Measurements from ENCODE around the gene CCL18.
"Not testable (repeated sequence)": the region's sequence is repeated elsewhere in the genome, so short reads cannot be mapped to it uniquely, and the experiment has no call there.

CCL18 gene, protein sequence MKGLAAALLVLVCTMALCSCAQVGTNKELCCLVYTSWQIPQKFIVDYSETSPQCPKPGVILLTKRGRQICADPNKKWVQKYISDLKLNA

DNA sequence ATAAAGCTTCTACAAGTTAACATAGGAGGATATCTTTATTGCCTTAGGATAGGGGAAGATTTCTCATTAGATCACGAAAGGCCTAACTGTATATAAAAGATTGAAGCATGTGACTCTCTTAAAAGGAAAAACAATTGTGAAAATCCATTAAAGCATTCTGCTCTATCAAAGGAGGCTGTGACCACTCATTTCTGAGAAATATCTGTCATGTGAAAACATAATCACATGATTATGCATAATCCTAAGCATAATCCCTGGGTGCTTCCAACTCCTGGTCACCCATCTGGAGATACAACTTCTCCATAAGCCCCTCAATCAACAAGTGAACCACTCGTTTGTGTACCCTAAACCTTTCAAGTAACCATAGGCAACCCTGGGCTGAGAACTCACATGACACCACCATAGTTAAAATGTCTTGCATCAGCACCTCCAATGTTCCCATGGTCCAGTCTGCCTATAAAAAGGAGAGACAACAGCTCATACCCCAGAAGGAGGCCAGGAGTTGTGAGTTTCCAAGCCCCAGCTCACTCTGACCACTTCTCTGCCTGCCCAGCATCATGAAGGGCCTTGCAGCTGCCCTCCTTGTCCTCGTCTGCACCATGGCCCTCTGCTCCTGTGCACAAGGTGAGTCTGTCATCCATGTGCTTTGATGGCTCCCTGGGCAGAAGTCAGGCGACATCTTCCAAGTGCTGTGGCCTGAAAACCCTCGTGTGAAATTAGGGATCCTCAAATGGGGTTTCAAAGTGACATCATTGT, at the start of gene CCL18:
CCL18 (plus strand) TSS at position 487 of the 756 bp plus-strand sequence; CDS start at position 558, 71 bp downstream.
- no peak for DNase-seq (ENCODE audit: low spot score)

DNA sequence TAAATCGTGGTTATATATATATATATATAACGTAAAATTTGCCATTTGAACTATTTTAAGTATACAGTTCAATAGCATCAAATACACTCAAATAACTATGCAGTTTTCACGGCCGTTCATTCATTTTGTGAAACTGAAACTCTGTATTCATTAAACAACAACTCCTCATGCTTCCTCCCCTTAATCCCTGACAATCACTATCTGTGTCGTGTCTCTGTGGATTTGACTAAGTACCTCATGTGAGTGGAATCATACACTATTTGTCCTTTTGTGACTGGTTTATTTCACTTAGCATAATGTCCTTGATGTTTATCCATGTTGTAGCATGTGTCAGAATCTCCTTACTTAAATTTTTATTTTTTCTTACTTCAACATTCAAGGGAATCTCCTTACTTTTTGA, 49.1 kb upstream of the CCL18 start:
- no peak for DNase-seq (ENCODE audit: low spot score)

DNA sequence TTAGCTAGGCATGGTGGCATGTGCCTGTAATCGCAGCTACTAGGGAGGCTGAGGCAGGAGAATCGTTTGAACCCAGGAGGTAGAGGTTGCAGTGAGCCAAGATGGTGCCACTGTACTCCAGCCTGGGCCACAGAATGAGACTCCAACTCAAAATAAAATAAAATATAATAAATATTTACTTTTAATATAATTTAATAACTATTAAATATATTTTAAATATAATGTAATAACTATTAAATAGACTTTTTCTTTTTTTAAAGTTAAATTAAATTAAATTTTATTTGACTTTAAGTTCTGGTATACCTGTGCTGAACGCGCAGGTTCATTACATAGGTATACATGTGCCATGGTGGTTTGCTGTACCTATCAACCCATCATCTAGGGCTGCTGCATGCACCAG, 48.2 kb upstream of the CCL18 start:
- DNase-seq (ENCODE audit: low spot score), result not testable (repeated sequence)

DNA sequence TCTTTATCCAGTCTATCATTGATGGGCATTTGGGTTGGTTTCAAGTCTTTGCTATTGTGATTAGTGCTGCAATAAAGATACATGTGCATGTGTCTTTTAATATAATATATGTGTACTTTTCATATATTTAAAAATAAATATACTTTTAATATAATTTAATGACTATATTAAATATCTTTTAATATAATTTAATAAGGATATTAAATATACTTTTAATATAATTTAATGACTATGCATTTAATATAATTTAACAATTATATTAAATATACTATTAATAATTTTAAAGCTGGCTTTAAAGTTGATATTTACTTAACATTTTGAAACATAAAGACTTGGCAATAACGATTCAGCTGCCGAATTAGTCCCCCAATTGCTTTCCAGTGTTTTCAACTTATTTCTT, 47.5 kb upstream of the CCL18 start:
- DNase-seq (ENCODE audit: low spot score), result no peak

DNA sequence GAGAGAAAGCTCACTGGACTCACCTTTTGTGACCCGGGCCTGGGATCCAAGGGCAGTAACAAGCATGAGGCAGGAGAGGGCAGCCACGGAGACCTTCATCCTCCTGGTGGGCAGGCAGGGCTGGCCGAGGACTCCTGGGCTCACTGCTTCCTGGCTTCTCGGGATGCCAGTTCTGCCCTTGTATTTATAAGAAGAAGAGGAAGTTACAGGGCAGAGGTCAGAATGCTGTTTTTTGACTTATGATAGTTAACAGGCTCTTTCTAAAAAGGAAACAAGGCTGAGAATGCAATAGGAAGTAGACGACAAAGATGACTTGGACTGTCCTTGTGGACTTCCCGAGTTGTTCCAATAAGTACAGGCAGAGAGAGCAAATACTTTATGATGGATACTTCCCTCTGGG, 46.3 kb upstream of the CCL18 start, which contains the start of gene CCL23:
CCL23 (minus strand) TSS at position 174 of the 400 bp plus-strand sequence; CDS start at position 99, 75 bp downstream.
- peak; percentile 18 for DNase-seq (ENCODE audit: low spot score)

DNA sequence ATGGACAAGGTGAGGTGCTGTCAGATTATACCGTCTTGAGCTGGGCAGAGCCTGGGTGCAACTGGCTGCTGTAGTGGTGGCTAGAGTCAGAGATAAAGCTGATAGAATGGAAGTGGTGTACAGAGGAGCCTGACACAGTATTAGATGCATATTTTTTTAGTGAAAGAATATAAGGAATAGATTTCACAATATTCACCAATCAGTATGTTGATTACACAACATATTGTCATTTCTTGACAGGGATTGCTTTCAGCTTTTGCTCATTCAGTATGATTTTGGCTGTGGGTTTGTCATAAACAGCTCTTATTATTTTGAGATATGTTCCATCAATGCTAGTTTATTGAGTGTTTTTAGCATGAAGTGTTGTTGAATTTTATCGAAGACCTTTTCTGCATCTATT, 44.6 kb upstream of the CCL18 start:
- no peak for DNase-seq (ENCODE audit: low spot score)

DNA sequence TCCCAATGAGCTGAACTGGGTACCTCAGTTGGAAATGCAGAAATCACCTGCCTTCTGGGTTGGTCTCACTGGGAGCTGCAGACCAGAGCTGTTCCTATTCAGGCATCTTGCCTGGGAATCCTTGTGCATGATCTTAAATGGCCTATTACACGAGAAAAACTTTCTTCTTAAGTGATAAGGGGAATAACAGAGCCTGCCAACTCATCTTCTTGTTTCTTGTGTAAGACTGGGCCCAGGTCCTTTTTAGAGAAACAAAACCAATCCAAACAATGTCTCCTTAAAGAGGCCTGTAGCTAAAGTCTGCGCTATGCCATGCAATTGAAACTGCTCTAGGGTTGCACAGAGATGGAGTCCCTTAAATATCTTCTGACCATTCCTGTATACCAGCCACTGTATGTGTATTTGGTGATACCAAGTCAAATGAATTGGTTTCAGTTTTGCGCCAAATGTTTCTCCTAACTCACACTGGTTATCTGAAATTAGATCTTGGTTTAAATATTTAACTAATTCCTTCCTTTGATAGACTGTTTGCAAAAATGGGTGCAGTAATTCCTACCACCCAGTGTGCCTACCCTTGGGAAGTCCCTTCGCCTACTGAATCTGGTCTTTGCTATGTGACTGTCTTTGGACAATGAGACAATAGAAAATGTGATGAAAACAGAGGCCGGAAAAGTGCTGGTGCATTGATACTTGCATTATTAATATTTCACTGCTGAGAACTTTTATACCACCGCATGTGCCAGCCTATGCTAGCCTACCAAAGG, 39.8 kb upstream of the CCL18 start:
- no peak for DNase-seq (ENCODE audit: low spot score)

DNA sequence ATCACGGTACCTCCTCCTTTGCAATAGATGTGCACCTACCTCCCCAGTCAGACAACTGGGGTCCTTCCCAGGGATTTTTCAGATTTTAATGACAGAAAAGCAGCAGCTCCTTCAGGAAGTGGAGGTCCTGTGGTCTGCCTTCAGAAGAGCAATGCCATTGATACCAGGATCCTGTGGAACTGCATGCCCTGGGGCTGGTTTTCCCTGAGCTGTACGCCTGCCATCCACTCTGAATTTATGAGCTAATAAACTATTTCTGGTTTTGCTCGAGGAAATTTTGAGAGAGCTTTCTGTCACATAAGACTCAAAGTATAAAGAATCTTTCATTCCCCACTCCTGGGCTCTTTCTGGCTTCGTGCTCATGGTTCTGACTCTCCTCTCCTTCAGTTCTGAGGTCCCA, 36.3 kb upstream of the CCL18 start:
- DNase-seq (ENCODE audit: low spot score), result no peak

DNA sequence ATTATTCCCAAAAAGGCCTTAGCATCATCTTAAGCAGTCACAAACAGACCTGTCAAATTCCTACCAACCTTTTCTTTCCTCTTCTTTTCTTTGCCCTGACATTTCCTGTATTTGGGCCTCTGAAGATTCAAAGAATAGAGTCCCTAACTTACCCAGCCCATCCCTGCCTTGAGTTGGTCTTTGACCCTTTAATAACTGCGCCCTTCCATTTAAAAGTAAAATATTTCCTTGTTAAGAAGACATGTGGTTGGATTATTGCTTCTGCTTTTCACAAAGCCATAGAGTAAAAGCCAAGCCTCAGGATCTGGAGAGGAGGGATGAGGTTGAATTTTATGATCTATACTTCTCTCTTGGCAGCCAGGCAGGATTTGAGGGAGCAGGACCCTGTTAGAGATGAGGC, 33.1 kb upstream of the CCL18 start:
- no peak for DNase-seq (ENCODE audit: low spot score)

DNA sequence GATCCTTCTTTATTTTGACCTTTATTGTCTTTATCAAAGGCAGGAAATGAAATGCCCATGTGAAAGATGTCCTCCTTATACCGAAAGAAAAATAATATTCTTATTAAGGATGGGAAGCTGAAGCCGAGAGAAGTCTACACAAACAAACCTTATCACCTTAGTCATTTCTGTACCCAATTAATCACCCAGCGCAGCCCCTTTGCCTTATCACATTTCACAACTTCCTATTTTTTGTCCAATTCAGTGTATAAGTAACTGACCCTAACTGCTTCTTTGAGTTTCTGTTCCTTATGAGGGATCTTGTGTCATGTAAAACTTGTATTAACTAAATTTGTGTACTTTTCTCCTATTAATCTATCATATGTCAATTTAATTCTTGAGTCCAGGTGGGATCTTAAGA, 29.9 kb upstream of the CCL18 start:
- peak; percentile 31 for DNase-seq (ENCODE audit: low spot score)

DNA sequence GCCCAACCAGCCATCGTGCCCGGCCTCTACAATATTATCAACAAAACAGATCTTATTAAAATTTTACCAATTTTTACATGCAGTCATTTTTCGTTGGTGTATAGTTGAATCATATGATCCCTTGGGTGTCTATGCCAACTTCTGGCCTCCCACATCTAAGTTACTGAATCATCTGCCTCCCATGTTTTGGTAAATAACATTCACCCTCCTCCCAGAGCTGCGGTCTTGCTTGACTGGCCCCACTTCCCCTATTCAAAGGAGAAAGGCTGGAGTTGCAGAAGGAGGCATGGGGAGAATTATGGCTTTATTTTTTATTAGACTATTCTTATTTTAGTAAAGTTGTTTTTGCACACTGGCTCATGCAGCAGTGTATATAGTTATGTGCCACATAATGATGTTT, 27.8 kb upstream of the CCL18 start:
- peak; percentile 1 for DNase-seq (ENCODE audit: low spot score)

DNA sequence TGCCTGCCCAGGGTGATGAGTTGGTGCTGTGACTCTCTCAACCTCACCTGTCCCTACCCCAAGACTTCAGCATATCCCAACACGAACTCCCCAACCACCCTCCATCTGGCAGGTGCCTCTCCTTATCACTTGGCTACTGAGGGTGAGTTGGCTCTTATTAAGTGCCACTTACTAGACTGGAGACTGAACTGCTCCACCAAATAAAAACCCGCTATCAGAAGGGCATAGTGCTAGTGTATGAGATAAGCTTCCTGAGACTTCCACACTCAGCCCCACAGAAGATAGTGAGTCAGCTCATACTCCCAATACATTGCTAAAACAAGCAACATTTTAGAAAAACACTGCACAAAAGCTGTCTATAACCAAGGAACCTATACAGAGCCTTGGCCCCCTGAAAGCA, 16.0 kb upstream of the CCL18 start:
- DNase-seq (ENCODE audit: low spot score), result no peak

DNA sequence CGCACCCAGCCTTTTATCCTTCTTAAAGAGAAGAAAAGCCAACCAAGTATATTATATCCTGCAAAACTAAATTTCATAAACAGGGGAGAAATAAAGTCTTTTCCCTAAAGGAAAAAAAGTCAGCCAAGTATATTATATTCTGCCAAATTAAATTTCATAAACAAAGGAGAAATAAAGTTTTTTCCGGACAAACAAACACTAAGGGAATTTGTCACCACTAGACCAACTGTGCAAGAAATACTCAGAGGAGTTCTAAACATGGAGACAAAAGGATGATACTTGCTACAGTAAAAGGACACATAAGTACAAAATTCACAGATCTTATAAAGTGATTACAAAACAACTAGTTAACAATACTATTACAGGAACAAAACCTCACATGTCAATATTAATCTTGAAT, 14.4 kb upstream of the CCL18 start:
- DNase-seq (ENCODE audit: low spot score), result no peak

DNA sequence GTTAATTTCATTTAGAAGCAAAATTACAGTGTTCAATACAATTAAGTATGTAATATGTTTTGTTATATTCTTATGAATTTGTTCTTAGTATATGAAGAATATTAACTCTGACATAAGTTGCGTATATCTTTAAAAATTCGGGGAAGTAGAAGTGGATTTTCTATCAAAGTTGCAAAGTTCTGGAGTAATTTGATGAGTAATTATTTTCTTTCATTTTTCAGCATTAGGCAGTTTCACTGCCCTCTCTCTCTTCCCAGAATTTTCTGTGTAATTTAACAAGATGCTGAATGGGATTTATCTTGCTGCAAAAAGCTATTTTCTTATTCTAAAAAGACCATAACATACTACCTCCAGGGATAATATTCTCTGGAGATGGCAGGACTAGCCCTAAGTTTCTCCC, 8.9 kb upstream of the CCL18 start:
- DNase-seq (ENCODE audit: low spot score), result no peak

DNA sequence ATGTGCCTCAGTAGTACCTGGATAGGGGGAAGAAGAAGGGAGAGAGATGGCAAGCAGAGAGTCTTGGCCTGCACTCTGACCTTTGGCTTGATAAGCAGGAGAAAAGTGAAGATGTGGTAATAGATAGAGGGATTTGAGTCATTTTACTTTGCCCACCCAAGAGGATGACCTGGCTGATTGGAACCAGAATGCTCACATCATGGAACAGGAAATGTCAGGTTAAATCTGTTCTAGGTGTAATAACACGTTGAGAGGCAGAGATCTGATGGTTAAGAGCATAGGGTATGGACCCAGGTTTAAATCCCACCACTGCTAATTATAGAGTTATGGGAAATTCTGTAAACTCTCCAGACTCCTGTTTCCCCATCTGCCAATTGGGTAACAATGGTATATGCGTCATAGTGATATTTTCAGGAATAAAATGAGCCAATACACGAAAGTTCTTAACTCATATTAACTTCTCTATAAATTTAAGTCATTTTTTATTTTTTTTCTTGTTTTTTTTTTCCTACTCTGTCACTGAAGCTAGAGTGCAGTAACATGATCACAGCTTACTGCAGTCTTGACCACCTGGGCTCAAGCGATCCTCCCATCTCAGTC, 8.1 kb upstream of the CCL18 start:
- DNase-seq (ENCODE audit: low spot score), result no peak

DNA sequence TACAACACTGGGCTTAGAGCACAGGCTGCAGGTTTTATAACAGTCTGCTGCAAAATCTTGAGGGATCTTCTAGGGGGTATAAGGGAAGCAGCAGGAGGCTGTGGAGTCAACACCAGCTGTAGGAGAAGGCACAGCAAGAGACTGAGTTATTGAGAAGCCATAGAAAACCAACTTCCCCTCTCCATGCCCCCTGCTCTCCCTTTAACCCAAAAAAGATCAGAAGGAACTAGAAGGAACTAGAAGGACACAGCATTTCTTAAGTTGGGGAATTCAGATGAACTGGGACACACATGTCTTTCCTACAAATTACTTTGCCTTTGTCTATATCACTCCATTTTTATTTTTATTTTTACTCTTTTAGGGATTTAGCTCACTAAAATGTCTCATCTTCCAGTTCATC, 6.2 kb upstream of the CCL18 start:
- DNase-seq (ENCODE audit: low spot score), result peak; percentile 12

DNA sequence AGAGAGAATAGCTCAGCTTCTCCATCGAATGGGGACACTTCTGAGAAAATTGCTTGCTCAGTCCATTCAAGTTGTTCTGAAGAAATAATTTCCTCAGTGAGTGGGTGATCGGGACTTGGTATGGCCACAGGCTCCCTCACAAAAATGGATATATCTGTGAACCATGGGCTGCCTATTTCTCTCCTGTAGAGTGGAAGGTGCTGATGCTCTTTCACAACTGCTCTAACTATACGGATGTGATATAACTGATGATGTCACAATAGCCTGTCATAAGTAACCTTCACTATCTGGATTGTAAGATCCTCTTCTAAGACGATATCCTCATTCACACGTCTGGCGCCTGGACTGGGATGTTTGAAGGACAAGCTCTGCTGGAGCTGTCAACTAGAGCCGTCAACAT, 4.7 kb upstream of the CCL18 start:
- no peak for DNase-seq (ENCODE audit: low spot score)

DNA sequence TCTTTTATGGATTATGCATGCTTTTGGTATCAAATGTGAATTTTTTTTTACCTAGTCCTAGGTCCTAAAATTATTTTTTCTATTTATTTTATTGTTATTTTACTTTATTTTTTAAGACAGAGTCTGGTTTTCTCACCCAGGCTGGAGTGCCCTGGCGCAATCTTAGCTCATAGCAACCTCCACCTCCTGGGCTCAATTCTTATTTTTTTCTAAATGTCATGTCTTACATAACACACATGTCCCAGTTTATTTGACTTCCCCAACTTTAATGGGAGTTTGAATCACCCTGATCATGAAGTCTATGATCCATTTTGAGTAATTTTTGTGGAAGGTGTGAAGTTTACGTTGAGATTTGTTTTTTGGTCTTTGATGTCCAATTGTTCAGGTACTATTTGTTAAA, 3.3 kb upstream of the CCL18 start:
- DNase-seq (ENCODE audit: low spot score), result no peak

DNA sequence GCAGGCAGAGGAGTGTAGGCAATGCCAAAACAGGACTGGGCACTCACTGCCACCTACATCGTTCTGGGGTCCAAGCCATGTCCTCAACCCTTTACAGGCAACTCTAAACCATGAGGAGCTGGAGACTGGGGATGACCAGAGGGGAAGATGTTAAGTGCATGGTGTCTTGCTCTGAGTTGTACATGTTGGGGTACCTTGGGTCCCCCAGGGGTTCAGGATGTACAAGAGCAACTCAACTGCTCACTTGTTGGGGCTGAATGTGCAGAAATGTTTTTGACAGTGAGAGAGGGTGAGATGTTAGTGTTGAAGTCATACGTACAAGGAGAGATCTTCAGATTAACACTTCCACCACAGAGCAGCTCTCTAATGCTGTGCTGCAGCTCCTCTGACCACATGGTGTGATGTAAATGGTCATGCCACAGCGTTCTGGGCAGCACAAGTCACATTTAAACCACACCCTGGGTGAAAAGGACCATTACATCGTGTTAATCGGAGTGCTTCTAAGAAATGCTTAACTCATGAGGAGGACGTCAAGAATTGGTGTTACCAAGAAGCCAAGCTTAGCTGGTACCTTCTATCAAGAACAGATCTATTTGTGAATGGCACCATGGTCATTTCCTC, 2.4 kb downstream of the CCL18 start:
- DNase-seq (ENCODE audit: low spot score), result no peak

DNA sequence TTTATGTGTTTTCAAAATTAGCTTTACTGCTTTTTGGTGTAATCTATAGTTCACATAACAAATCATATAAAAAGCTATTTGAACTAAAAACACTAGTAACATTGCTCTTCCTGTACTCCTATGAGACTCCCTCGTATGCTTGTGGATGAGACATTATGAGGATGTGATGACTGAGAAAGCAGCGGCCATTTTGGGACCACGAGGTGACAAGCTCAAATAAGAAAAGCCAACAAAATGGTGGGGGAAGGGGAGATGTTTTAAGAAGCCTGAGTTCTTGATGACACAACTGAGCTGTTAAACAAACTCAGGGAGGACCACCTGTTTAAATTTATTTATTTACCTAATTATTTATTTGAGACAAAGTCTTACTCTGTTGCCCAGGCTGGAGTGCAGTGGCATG, 4.5 kb downstream of the CCL18 start:
- DNase-seq (ENCODE audit: low spot score), result no peak

DNA sequence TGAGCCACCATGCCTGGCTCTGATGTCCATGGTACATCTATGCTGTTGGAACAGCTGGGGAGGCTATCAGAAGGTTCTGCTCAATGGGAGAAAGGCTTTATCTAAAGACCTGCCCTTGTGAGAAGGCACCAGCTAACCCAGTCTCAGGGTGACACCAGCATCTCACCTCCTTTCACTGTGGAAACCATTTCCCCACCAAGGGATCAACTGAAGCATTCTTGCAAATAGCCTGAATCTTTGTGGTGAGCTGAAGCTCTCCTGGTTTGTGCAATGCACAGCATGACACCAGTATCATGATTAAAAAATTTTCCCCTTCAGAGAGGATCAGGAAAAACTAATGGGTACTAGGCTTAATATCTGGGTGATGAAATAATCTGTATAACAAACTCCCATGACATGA, 5.1 kb downstream of the CCL18 start:
- DNase-seq (ENCODE audit: low spot score), result no peak

DNA sequence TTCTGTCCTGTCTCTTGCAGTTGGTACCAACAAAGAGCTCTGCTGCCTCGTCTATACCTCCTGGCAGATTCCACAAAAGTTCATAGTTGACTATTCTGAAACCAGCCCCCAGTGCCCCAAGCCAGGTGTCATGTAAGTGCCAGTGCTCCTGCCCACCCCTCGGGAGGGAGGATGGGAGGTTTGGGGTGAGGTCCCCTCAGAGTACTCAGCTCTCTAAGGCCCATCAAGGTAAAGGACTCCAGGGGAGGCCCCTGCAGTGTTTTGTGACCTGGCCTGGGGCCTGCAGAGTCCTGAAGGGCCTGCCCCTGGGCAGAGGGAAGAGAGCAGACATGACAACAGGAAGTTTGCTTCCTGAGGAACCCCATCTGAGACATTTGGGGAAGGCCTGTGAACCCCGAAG, 6.4 kb downstream of the CCL18 start:
- no peak for DNase-seq (ENCODE audit: low spot score)

Measured in pons (tissue), 1 donor.